HG03045 (cell line): Measurements from ENCODE around the gene FPGS.

Experiments
- ATAC-seq: cut with Tn5 transposase; IDR thresholded peaks from one replicate; pipeline ENCODE4 v1.9.1; 2021; ENCODE audit warnings: mild to moderate bottlenecking, moderate library complexity; ENCODE audit not compliant: unreplicated experiment

Gene FPGS

DNA sequence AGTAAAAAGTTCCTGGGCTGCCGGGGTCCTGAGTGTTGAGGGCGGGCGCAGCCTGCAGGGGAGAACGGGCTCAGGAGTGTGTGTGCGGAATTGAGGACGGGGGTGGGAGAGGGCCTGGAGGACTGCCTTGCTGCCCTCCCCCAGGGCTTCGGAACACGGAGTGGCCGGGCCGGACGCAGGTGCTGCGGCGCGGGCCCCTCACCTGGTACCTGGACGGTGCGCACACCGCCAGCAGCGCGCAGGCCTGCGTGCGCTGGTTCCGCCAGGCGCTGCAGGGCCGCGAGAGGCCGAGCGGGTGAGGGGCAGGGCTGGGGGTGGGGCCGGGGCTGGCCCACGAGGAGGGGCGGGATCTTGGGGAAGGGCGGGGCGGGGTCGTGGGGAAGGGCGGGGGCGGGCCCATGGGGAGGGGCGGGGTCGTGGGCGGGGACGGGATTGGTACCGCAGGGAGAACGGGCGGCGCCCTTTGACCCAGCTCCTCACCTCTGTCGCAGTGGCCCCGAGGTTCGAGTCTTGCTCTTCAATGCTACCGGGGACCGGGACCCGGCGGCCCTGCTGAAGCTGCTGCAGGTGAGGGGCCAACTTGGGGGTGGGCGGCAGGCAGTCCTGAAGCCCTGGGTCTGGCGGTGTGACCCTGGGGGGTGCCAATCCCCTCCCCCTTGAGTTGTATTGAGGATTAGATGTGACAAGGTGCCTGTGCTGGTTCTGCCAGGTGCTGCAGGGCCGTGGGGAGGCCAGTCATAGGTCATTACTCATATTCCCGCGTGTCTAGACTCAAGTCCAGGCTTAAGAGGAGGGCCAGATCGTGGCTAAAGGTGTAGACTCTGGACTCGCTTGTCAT lies 7.1 kb downstream of the FPGS start:
- ATAC-seq = no peak

DNA sequence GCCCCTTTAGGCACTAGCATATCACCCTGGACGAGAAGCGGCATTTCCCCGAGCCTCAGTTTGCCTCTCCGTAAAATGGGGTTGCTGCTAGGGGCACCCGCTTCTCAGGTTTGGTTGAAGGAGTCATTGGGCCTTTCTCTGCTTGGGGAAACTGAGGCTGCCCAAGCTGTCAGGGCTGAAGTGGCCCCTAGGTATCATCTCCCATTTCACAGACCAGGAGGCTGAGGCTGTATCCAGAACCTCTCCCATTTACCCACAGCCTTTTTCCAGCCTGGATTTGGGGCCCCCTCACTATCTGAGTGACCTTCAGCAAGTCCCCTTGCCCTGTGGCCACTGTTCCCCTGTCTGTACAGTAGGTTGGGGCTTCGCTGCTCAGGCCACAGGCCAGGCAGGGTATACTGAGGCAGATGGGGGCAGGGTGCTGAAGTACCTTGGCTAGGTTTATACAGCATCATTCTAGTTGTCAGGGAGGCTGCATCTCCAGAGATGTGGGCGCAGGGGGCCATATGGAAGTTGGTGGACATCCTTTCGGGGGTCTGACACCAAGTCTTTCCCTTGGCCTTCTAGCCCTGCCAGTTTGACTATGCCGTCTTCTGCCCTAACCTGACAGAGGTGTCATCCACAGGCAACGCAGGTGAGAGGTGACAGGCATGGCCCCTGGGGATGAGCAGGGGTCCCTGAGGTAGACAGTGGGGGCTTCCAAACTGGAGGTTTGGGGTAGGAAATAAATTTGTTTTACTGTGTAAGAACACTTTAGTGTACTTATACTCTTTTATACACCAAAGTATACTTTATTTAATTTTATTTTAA lies 7.9 kb downstream of the FPGS start:
- ATAC-seq = no peak

DNA sequence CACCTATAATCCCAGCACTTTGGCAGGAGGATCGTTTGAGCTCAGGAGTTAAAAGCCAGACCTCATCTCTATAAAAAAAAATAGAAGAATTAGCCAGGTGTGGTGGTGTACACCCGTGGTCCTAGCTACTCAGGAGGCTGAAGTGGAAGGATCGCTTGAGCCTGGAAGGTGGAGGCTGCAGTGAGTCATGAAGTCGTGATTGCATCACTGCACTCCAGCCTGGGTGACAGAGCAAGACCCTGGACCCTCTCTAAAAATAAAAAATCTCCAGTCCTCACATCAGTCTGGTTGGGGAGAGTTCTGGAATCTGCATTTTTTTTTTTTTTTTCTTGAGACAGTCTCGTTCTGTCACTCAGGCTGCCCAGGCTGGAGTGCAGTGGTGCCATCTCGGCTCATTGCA lies 9.3 kb downstream of the FPGS start:
- no peak for ATAC-seq

DNA sequence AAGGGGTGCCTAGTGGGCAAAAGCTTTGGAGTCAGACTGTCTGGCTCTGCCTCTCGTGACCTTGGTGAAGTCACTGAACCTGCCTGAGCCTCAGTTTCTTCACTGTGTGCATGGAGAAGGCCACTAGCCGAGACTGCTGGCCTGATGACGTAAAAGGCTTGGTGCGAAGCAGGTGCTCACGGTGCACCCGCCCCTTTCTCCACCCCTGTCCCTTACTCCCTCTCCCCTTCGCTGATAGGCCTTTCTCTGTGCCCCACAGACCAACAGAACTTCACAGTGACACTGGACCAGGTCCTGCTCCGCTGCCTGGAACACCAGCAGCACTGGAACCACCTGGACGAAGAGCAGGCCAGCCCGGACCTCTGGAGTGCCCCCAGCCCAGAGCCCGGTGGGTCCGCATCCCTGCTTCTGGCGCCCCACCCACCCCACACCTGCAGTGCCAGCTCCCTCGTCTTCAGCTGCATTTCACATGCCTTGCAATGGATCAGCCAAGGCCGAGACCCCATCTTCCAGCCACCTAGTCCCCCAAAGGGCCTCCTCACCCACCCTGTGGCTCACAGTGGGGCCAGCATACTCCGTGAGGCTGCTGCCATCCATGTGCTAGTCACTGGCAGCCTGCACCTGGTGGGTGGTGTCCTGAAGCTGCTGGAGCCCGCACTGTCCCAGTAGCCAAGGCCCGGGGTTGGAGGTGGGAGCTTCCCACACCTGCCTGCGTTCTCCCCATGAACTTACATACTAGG lies 10.4 kb downstream of the FPGS start:
- ATAC-seq = no peak

DNA sequence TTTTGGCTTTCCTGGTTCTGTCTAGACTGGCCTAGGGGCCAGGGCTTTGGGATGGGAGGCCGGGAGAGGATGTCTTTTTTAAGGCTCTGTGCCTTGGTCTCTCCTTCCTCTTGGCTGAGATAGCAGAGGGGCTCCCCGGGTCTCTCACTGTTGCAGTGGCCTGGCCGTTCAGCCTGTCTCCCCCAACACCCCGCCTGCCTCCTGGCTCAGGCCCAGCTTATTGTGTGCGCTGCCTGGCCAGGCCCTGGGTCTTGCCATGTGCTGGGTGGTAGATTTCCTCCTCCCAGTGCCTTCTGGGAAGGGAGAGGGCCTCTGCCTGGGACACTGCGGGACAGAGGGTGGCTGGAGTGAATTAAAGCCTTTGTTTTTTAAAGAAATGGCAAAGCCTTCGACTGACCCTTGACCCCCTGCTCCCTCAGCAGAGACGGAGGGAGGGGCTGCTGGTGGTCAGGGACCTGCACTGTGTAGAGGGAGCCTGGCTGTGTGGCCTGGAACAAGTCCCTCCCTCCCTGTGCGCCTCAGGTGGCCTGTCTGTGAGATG lies 11.1 kb downstream of the FPGS start:
- ATAC-seq = no peak

DNA sequence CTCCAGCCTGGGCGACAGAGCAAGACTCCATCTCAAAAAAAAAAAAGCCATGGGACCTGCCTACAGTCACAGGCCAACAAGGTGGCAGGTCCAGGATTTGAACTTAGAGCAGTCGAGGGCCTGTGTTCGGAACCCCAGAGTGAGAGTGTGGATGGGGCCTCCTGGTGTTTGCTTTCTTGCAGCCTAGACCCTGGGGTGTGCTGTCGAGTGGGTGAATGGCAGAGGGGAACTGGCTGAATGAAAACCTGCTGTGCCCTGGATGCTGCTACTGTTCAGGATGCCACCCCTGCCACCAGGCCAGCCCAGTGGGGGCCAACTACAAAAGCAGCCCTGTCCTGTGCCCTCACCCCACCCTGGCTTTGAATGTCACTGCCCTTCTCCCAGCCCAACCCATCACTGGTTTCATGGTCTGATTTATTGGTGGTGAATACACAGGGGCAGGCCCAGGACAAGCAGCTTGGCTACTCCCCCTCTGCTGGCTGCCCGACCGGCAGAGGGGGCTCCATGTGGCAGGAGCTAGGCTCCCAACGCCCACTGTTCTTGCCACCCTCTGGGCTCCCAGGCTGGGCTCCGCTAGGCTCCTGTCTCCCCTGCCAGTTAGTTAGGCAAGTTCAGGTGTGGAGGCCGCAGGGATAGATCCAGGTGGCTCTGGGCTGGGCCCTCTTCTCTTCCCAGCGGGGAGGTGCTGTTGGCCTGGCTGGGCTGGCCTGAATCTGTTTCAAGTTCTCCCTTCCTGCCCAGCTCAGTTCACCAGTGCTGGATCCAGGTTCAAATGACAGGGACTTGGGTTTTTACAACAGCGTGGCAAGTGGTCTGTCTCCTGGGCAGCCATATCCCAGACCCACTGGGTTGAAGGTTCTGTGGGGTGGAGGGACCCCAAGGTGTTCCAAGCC lies 12.2 kb downstream of the FPGS start:
- ATAC-seq = no peak

DNA sequence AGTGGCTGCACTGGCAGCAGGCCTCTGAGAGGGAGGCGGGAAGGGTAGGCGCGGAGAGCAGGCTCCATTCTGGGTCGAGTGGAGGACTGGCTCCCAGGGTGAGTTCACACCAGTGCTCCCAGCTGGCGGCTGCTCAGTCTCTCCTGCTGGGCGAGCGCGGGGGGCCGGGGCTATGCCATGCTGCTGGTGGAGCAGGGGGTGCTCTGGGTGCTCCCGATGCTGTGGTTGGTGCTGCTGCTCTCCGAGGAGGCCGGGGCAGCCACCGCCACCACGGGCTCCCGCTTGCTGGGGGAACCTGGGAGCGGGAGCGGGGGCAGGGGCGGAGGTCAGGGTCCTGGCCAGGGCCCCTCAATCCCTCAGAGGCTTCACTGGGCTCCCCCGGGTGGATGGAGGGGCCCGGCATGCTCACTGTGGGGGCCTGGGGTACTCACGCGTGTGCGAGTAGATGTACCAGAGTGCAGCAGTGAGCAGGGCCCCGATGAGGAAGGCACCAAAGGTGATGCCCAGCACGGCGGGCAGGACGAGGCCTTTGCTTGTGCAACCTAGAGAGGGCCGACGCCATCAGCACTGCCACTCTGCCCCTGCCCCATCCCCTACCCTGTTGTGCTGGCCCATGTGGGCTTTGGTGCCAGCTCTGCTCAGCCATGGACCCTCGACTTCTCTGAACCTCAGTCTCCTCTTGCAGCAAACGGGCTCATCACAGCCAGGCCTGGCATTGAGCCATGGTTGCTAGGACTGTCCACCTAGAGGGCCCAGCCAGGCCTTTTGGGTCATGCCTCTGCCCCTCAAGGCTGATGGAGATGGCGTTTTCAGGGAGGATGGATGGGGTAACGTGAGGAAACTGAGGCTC lies 13.1 kb downstream of the FPGS start:
- no peak for ATAC-seq

DNA sequence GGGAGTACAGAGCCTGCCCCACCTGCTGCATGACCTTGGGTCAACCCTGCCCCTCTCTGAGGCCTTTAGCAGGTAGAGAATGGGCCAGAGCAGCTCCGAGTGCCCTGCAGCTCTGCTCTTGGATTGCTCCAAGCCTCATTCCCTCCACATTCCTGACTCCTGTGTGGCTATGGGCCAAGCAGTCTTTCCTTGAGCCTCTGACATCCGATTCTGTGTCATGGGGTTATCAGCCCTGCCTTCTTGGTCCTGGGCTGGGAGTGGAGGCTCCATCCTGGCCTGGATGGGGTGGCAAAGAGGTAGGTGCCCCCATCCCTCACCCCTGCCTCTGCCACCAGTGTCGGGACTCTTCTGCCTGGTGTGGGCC lies 13.7 kb downstream of the FPGS start:
- no peak for ATAC-seq

DNA sequence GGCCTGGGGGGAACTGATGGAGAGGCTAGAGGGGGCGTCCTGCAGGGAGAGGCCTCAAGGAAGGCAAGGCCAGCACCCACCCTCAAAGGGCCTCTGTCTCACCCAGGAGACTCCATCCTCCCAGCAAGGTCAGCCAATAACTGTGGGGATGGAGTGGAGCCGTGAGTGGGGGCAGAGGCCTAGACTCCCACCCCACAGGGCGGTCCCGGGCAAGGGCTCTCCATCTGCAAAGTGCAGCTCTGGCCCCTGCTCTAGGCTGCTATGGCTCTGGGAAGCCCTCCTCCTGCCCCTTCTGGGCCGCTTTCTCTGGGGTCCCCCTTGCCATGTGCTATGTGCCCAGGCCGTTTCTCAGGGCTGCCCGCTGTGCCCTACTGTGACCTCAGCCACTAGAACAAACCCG lies 14.0 kb downstream of the FPGS start:
- no peak for ATAC-seq

DNA sequence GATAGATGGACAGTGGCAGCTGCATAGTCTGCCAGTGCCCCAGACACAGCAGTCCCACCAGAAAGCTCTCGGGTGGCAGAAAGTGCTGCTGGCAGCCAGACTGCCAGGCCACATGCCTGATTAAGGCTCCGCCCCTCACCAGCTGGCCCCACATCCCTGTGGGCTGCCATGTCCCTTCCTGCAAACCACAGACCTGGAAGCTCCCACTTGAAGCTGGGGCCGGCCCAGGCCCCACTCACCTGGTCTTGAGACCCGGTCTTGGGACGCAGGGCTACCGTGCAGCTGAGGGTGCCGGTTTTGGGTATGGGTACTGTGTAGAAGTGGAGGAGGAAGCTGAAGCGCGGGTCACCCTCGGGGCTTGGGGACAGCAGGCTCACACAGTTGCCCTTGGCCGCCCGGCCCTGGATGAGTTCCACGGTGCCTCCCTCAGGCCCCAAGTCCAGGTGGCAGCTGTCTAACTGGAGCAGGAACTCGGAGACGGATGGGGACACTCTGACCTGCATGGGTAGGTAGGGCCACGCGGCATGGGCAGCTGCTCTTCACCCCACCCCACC lies 15.3 kb downstream of the FPGS start:
- no peak for ATAC-seq

DNA sequence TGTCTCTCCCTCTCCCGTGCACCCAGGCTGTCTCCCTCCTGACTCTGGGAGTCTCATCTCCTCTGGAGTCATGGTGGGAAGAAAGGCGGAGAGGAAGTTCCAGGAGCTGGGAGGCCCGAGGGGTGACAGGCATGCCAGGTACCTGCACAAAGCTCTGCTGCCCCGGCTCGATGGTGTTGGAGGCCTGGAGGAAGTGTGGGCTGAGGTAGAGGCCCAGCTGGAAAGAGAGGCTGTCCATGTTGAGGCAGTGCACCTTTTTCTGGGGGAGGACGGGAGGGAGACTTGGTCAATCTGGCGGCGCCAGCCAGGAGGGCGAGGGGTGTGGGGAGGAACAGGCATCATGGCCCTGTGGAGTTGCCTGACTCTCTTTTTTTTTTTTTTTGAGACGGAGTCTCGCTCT lies 15.9 kb downstream of the FPGS start:
- ATAC-seq = no peak

DNA sequence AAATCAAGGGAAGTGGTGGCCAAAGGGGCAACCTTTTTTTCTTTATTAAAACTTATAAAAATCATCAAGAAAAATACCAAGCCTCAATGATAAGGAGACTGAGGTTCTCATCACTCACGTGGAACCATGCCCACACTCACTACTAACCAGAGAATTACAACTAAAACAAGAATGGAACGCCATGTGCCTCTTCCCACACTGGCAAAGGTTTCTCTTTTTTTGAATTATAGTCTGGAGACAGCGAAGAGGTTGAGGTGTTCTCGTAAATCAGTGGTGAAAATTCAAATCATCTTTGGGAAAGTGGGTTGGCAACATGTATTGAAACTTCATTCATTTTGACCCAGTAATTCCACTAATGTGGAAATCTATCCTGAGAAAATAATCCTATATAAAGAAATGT lies 19.4 kb downstream of the FPGS start:
- no peak for ATAC-seq

DNA sequence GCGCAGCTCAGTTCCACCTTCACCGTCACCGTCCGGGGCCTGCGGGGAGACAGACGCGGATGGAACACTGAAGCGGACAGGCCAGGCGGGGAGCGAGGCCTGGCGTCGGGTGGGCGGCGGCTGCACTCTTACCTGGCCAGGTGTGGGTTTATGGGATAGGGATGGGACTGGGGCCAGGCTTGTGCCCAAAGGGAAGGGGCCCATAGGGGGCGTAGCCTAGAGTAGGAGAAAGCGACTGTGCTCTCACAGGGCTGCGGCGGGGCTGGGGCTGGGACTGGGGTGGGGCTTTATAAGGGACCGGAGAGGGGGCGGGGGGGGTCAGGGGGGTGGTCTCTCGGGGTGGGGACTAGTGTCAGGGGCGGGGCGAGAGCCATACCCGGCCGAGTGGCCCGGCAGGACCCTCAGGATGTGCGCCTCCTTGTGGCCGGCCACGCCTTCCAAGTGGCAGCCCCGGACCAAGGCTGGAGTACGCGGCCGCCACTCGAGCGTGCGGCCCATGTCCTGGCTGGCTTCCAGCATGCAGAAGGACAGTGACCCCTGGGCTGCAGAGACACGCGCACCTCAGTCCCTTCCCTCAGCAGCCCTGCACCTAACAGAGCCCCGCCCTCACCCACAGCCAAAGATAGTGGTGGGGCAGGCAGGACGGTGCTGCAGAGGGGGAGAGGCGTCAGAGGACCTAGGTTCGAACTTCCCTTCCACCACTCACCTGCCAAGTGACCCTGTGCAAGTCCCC lies 22.8 kb downstream of the FPGS start:
- no peak for ATAC-seq

DNA sequence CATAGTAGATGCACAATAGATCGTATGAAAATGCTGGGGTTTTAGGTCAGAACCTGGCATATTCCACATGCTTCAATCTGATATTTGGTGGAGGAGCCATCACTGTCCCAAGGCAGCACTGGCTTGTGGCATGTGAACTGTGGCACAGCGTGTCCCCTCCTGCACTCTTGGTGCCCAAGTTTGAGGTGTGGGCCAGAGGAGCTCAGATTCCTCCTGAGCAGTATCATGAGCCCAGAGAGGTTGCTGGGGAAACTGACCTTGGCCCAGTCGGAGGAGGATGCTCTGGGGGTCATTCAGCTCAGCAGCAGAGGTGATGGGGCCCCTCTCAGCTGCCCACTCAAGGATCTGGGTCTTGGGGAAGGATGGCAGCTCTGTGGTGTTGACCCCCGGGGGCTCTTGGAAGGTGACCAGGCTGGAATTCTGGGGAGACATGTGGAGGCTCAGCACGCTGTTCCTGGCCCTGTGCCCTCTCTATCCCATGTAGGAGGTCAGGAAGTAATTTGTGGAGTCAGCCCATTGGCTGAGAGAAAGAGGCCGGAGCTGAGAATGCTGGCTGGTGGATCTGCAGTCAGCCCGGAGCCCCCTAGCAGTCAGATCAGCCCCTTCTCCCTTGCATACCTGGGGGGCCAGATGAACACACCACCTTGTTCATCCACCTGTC lies 23.7 kb downstream of the FPGS start:
- ATAC-seq = no peak

DNA sequence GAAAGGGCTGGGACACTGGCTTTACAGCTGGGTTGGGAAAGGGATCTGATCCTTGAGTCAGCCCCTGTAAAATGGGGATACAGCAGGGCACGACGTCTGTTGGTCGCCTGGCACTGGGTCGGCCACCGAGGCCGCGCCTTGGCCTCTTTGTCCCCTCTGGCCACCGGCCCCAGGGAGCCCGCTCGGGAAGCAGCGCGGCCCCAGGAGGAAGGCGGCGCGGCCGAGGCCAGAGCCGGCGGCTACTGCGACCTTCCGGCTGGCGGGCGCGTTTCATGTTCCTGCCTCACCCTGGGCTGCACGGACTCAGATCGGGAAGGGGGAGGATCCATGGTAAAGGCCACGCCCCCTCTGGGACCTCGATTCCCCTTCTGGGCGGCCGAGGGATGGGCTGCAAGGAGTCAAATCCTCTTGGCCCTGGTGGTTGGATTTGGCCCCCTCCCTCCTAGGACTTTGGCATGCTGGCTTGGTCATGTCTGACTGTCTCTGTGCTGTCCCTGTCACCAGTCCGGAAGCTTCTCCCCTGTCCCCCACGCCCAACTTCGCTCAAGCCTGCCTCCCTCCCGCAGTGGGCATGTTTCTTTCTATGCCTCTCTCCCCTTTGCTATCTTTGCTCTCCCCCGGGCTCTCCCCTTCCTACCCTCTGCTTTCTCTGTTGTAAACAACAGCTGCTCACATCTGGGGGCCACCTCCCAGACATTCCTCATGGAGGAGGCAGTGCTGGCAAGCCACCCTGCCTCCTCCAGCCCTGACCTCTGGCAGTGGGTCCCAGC lies 25.8 kb downstream of the FPGS start:
- ATAC-seq = no peak

DNA sequence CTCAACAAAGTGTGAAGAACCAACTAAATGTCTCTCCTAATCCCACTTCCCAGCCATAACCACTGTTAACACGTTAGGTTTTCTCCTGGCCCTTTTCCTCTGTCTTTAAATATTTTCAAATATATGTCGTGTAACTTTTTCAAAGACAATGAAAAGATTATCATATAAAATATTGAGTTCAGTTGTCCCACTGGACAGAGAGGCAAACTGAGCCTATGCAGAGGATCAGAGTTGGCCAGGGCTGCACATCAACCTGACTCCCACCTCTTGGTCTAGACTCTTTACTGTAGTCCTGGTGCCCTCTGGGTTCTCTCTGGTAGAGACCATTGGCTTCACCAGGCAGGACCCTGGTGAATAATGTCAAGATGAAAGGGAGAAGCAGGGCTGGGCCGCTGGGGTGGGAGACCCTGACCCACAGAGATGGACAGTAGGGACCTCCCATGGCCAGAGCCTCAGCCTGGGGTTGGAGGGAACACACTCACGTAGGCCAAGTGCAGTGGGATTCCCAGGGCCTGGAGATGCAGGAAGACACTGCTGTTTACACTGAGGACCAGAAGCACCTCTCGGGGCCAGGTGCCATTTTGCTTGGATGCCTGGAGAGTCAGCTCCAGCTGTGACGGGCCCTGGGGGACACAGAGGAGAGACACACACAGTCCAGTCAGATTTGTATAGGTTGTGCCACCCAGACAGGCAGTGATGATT lies 26.7 kb downstream of the FPGS start:
- ATAC-seq = no peak

DNA sequence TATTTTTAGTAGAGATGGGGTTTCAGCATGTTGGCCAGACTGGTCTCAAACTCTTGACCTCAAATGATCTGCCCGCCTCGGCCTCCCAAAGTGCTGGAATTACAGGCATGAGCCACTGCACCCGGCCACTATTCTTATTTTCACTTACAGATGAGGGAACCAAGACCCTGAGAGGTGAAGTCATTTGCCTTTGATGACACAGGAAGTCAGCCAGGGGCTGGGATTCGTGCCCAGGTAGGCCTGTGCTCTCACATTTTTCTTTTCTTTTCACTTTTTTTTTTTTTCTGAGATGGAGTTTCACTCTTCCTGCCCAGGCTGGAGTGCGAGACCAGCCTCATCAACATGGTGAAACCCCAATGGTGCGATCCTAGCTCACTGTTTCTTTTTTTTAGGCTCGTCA lies 29.6 kb downstream of the FPGS start:
- ATAC-seq = no peak
